Activated CD8-positive, alpha-beta memory T cell treated with anti-CD3 and anti-CD28 coated beads for 36 hours (primary cell): ENCODE measurements around the gene MEF2C. TPM values are rescaled to one million over a fixed set of nuclear protein-coding genes. Genes with fewer than 3 reads are reported as not detected.
"Not testable (repeated sequence)": the region's sequence is repeated elsewhere in the genome, so short reads cannot be mapped to it uniquely, and the experiment has no call there.

Source experiments
- CTCF ChIA-PET: fragments of 350-600 bp; sonication (Branson Sonifier 250); formaldehyde crosslinking; loops from one replicate; lab custom pipeline; 2021; ENCODE audit warnings: antibody characterized with exemption; lab: Charles Lee
- POLR2A ChIA-PET: fragments of 350-600 bp; sonication (Branson Sonifier 250); formaldehyde crosslinking; loops from one replicate; lab custom pipeline; 2021; ENCODE audit warnings: antibody characterized with exemption; lab: Charles Lee
- total RNA-seq, 2 experiments: library from RNA; stranded (reverse); gene quantifications; one replicate each; pipeline ENCODE4 v1.2.3, GENCODE V29; 2021

MEF2C gene
- total RNA-seq, 2 experiments from 2014 or later, result 0.08 to 0.15 TPM

DNA sequence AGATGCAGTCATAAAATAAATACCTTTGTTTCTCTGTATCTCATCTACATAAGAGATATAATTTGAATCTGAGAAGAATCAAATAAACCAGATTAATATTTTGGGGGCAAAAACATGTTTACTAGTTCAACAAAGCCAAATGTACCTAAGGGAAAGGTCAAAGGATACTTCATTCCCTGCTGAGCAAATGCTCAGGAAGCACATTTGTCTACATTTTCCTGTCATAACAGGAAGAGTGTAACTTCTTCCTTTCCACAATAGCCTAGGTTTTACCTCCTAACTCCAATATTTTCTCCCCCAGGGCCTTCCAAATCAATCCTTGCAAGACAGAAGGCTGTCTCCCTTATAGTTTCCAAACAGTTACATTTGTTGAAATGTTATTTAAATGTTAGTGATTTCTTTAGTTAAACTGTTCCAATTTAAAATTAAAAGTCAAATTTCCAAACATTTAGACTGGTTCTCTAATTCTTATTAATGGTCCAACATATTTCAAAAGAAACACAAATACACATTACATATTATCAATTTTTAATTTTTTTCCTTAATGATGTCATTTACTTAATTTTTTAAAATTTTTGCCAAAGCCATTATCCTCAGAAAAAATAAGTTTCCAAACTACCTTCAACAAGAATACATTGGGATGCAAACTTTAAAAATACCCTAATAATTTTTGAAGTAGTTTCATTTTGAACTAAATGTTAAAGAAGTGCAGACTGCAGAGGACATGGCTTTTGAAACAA, 67.8 kb downstream of the MEF2C start:
- ChIA-PET POLR2A (no interaction called here), CTCF (no interaction called here)

DNA sequence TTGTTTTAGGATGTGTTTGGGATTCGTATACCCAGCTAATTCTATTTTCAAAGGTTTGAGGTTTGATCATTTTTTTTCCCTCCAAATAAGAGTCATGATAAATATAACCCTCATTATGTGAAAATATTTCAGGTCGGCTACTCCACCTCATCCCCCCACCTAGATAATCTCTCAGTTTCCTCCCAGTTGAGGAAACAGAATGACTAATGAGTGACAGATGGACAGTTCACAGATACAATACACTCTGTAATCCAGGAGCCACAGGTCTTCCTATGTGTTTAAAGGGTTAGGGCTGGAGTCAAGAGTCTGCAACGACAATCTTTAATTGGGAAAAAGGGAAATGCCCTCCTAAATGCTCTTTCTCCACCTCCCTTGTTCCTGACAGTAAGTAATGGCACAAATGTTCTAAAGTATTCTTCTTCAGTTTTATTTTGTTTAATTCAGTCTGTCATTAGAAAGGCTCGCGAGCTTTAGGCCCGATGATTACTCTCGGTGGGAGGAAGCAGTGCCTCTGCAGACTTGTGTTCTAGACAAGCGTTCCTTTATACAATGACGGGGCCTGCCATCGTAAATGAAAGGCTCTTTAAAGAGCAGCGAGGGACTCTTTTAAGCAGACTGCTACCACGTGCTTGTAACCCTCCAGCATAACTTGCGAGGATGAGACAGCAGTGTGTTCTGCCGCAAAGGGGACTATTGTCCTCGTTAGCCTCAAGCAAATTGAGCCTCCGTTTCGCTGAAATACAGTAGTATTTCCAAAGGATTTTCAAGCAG, 69.0 kb downstream of the MEF2C start:
- ChIA-PET CTCF (no interaction called here), POLR2A (no interaction called here)

DNA sequence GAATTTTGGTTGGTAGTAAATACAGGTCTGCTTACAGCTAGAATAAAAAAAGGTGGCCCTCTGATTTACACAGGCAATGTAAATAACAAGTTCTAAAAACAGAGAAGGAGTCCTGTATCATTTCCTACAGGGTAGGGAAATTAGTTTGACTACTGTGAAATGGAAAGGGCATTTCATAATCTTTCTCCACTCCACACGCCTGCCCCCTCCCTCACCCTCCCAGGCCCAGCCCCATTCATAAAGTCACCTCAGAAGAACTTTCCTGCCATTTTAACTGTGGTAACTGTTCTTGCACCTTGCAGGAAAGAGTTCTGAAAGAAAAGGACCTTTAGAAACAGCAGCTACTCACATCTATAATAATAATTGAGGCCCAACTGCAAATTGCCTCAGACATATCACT, 69.7 kb downstream of the MEF2C start:
- POLR2A ChIA-PET, result no interaction called here
- CTCF ChIA-PET, result no interaction called here

- ChIA-PET POLR2A (no interaction called here), CTCF (no interaction called here)
Observed at GRCh38 chr5:88808153-88808552, 74.8 kb downstream of the MEF2C start.

GRCh38 chr5:88807327-88807726, 75.7 kb downstream of the MEF2C start:
- CTCF ChIA-PET, result no interaction called here
- POLR2A ChIA-PET, result no interaction called here

GRCh38 chr5:88806338-88806737, 76.6 kb downstream of the MEF2C start:
- CTCF ChIA-PET, result no interaction called here
- POLR2A ChIA-PET, result no interaction called here

DNA sequence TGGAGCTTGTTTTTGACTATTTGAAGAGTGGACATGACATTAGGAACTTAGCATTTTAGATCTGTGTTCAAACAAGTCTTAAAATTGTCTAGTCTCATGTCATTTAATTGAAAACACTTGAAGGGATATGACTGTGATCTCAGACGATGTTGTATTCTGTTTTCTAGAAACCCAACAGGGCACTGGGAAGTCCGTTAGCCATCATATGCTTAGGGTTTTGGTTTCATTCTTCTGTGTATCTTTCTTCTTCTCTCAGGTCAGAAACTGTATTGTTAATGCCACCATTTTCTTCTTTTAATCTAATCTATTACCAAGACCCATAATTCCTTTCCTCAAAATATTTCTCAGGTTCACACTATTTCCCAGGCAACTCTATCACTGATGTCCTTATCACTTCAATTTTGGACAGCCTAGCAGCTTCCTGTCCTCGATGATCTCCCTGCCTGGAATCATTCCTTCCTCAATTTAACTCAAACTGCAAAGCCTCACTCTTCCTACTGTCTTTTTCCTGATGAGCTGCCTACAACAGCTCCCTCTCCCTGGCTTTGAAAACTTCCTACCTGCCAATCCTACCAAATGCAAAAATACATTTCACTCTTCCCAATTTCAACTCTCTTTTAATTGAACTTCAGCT, 77.7 kb downstream of the MEF2C start:
- ChIA-PET CTCF (no interaction called here), POLR2A (interaction anchor here (0.6 kb wide), 1 partner anchor 130 kb away, joined by 6 read pairs; no protein-coding TSS in a partner anchor)

DNA sequence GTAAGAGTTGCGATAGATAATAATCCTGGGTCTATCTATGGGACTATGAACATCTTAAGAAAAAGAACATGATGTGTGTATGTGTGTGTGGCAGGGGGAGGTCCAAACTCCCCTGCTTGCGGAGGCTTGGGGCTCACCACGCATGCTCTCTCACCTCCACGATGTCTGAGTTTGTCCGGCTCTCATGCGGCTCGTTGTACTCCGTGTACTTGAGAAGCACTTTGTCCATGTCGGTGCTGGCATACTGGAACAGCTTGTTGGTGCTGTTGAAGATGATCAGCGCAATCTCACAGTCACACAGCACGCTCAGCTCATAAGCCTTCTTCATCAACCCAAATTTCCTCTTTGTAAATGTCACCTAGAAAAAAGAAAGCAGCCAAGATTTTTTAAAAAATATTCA, 78.5 kb downstream of the MEF2C start:
- POLR2A ChIA-PET, result no interaction called here
- CTCF ChIA-PET, result no interaction called here

- POLR2A ChIA-PET, result no interaction called here
- CTCF ChIA-PET, result no interaction called here
Observed at GRCh38 chr5:88803309-88803708, 79.7 kb downstream of the MEF2C start.

DNA sequence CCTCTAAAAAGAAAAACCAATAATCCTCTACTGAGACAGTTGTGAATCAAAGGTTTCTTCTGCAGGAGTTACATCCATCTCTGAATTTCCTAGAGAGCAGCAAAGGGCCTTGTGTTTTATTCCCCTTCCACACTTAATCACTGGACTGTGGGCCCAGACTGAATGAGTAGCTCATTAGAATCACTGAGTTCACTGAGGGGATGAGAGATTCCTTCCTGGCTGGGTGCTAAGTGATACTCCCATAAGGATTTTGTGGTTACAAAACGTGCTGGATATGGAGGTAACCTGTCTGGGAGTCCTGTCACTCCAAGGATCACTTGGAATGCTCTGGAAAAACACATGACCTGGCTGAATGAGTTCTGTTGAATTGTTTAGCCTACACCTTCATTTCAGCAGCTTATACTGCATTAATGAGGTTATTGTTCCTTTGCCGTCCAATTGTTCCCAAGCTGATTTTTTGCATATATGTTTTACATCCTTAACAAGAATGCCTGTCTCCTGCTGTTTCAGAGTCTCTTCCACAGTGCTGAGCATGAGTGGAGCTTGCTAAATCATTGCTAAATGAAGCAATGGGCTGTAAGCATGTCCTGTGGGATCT, 82.9 kb downstream of the MEF2C start:
- POLR2A ChIA-PET, result no interaction called here

GRCh38 chr5:88798933-88799332, 84.1 kb downstream of the MEF2C start:
- POLR2A ChIA-PET, CTCF ChIA-PET: not testable (repeated sequence)

More for the DNA sequence above, 82.9 kb downstream of the MEF2C start:
- CTCF ChIA-PET, result interaction anchor here (0.6 kb wide), 1 partner anchor 84 kb away, joined by 3 read pairs; no protein-coding TSS in a partner anchor

DNA sequence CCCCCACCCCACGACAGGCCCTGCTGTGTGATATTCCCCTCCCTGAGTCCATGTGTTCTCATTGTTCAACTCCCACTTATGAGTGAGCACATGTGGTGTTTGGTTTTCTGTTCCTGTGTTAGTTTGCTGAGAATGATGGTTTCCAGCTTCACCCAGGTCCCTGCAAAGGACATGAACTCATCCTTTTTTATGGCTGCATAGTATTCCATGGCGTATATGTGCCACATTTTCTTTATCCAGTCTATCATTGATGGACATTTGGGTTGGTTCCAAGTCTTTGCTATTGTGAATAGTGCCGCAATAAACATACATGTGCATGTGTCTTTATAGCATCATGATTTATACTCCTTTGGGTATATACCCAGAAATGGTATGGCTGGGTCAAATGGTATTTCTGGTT, 89.2 kb downstream of the MEF2C start:
- POLR2A ChIA-PET, CTCF ChIA-PET: not testable (repeated sequence)

DNA sequence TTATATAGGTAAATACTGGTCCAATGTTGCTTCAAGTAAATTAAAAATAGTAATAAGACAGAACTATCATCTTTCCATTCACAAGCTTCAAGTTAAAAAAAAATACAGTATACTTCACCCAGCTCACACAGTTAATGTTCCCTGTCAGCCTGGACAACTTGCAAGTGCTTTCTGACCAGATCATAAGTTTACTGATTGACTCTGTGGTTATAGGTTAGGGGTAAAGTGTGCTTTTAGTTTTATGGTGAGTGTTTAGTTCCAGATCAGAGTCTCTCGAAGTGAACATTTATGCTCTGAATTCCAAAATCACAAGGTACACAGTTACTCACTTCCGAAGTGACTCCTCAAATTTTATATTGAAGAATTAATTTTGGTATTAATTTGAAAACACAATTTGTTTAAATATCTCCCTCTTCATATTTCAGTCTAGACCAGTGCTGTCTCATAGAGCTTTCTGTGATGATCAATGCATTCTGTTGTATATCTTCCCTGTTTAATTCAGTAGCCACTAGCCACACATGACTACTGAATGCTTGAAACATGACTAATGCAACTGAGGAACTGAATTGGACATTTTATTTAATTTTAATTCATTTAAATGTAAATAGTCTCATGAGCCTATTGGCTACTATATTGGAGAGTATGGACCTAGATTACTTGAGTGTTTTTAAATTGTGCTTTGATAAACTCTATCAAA, 90.7 kb downstream of the MEF2C start:
- POLR2A ChIA-PET, result no interaction called here
- CTCF ChIA-PET, result no interaction called here

DNA sequence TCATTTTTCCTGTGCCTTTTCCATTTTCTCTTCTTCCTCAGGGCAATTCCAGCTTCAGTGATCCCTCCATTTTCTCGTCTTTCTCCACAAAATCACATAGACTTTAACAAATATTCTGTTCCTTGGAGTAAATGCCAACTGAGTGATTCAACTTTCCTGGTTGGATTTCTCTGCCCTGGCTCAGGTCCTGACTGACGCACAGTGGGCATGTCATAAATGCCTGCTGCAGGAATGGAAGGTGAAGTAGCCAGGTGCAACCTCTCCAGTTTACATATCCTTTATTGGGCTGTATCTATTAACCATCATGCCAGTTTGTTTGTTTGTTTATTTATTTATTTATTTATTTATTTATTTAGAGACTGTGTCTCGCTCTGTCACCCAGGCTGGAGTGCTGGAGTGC, 95.1 kb downstream of the MEF2C start:
- ChIA-PET CTCF (no interaction called here), POLR2A (no interaction called here)

- ChIA-PET CTCF (no interaction called here), POLR2A (no interaction called here)
Observed at GRCh38 chr5:88786789-88787188, 96.2 kb downstream of the MEF2C start.

GRCh38 chr5:88785746-88786565, 97.0 kb downstream of the MEF2C start:
- CTCF ChIA-PET, result no interaction called here
- POLR2A ChIA-PET, result interaction anchor here (0.7 kb wide), 2 partner anchors 12 to 94 kb away, joined by 3 to 5 read pairs; no protein-coding TSS in a partner anchor

DNA sequence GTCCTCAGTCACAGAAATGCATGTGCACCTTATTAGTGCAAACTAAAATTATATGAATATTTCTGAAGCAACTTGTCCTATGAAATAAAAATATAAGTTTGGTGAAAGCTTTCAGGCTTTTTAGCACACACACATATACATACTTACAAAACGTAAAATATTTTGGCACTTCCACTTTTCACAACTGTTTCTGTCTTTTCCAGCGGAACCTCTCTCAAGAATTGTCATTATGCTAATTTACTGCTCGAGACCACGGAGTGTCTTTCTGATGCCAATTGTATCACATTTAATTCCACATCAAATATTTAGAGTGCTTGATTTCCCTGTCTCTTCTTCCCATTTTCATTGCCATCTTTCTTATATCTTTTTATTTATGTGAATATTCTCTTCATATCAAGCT, 100.4 kb downstream of the MEF2C start:
- ChIA-PET POLR2A (no interaction called here), CTCF (no interaction called here)

DNA sequence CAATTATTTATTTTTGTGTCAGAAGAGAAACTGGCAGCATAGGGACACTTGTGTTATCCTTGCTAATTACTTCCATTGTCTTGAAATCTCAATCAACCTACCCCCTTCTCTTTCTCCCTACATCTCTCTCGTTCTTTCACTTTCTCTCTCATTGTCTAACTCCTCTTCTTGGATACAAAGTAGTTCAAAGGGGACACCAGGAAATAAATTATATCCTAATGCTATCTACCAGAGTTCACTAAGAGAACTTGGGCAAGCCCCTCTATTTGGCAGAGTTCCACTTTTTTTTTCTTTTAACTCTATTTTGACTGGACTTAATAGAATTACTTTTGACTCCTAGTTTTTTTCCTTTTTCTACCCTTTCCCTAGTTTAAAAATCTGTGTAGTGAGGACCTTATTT, 102.2 kb downstream of the MEF2C start:
- CTCF ChIA-PET, result no interaction called here
- POLR2A ChIA-PET, result no interaction called here

- CTCF ChIA-PET, result no interaction called here
- POLR2A ChIA-PET, result no interaction called here
Observed at GRCh38 chr5:88778736-88779135, 104.2 kb downstream of the MEF2C start.
